Activated CD8-positive, alpha-beta T cell treated with anti-CD3 and anti-CD28 coated beads for 36 hours (primary cell): Measurements from ENCODE around the gene CHST11. TPM values are rescaled to one million over a fixed set of nuclear protein-coding genes. Genes with fewer than 3 reads are reported as not detected.

Source experiments
- ATAC-seq: fragments of 200-7000 bp; cut with Tn5 transposase; one replicate; pipeline ENCODE4 v1.10.0; 2021; ENCODE audit warnings: mild to moderate bottlenecking, moderate library complexity
- CTCF ChIA-PET: fragments of 350-600 bp; sonication (Branson Sonifier 250); formaldehyde crosslinking; loops from one replicate; lab custom pipeline; 2021; ENCODE audit warnings: antibody characterized with exemption; lab: Charles Lee
- POLR2A ChIA-PET: fragments of 350-600 bp; sonication (Branson Sonifier 250); formaldehyde crosslinking; loops from one replicate; lab custom pipeline; 2021; ENCODE audit warnings: antibody characterized with exemption; lab: Charles Lee
- DNase-seq: peaks from one replicate; pipeline ENCODE4 v3.0.0-alpha.2; 2020
- H3K27ac Mint-ChIP-seq: one replicate; pipeline ENCODE4 v1.8.0; 2021; ENCODE audit warnings: mild to moderate bottlenecking, mixed read lengths
- H3K27me3 Mint-ChIP-seq: one replicate; pipeline ENCODE4 v1.8.0; 2021; ENCODE audit warnings: mixed read lengths
- H3K36me3 Mint-ChIP-seq: one replicate; pipeline ENCODE4 v1.8.0; 2021; ENCODE audit warnings: low read depth, mixed read lengths
- H3K4me1 Mint-ChIP-seq: one replicate; pipeline ENCODE4 v1.8.0; 2021; ENCODE audit warnings: low read depth, mixed read lengths
- H3K4me3 Mint-ChIP-seq: one replicate; pipeline ENCODE4 v1.8.0; 2021; ENCODE audit warnings: mild to moderate bottlenecking, moderate library complexity, mixed read lengths
- H3K9me3 Mint-ChIP-seq: one replicate; pipeline ENCODE4 v1.8.0; 2021; ENCODE audit warnings: mixed read lengths
- CTCF ChIP-seq: fragments of 200-600 bp; IDR thresholded peaks from one replicate; pipeline ENCODE4 v1.8.0; 2022; ENCODE audit warnings: antibody characterized with exemption, mild to moderate bottlenecking
- intact Hi-C: fragments of 100-400 bp; cut with micrococcal nuclease; formaldehyde crosslinking; loops from one replicate; pipeline ENCODE4 v1.10.0; 2022
- total RNA-seq, 2 experiments: library from RNA; stranded (reverse); gene quantifications; one replicate each; pipeline ENCODE4 v1.2.3, GENCODE V29; 2021

Gene CHST11
- total RNA-seq, 2 experiments from 2014 or later, result 30.9 to 33.9 TPM

- CTCF ChIA-PET, result interaction anchor here (0.7 kb wide), 1 partner anchor 330 kb away, joined by 3 read pairs; no protein-coding TSS in a partner anchor
- ATAC-seq, result no peak
- intact Hi-C loops, result no loop called here
- POLR2A ChIA-PET, result interaction anchor here (0.8 kb wide), 1 partner anchor 24 kb away, joined by 3 read pairs; no protein-coding TSS in a partner anchor
- Mint-ChIP-seq H3K27me3 (no peaks in the 10 kb centered on the region), H3K9me3 (no peaks in the 10 kb centered on the region), H3K36me3 (no peaks in the 10 kb centered on the region), H3K4me3 (no peak overlapping the region), H3K27ac (no peak overlapping the region), H3K4me1 (peaks cover 39% of the 10 kb centered on the region)
- DNase-seq, result no peak
- TF ChIP-seq CTCF, result no peak
These were observed 255.7 kb downstream of the CHST11 start for GRCh38 chr12:104712477-104712876.

GRCh38 chr12:104712968-104713367, 256.2 kb downstream of the CHST11 start:
- intact Hi-C loops, result no loop called here
- no peak overlapping the region for H3K27ac Mint-ChIP-seq
- CTCF ChIA-PET, result interaction anchor here (1.5 kb wide), 1 partner anchor 109 kb away, joined by 3 read pairs; no protein-coding TSS in a partner anchor
- H3K4me3 Mint-ChIP-seq, result no peak overlapping the region
- H3K36me3 Mint-ChIP-seq, result no peaks in the 10 kb centered on the region
- ATAC-seq, result no peak
- DNase-seq, result no peak
- H3K9me3 Mint-ChIP-seq, result no peaks in the 10 kb centered on the region
- peaks cover 34% of the 10 kb centered on the region for H3K4me1 Mint-ChIP-seq
- H3K27me3 Mint-ChIP-seq, result no peaks in the 10 kb centered on the region
- TF ChIP-seq CTCF, result no peak
- POLR2A ChIA-PET, result interaction anchor here (0.8 to 1.3 kb wide), 2 partner anchors 8 to 25 kb away, joined by 3 to 4 read pairs; no protein-coding TSS in a partner anchor

- Mint-ChIP-seq H3K36me3 (no peaks in the 10 kb centered on the region), H3K9me3 (no peaks in the 10 kb centered on the region), H3K27me3 (no peaks in the 10 kb centered on the region), H3K4me3 (no peak overlapping the region), H3K27ac (no peak overlapping the region), H3K4me1 (peaks cover 33% of the 10 kb centered on the region)
- ATAC-seq (no peak), DNase-seq (no peak)
- no peak for TF ChIP-seq CTCF
- intact Hi-C loops, result no loop called here
- ChIA-PET CTCF (interaction anchor here (1.5 kb wide), 1 partner anchor 110 kb away, joined by 3 read pairs; no protein-coding TSS in a partner anchor), POLR2A (interaction anchor here (1.3 kb wide), 1 partner anchor 9 kb away, joined by 4 read pairs; no protein-coding TSS in a partner anchor)
These were observed 256.7 kb downstream of the CHST11 start for GRCh38 chr12:104713444-104713843.

GRCh38 chr12:104714369-104714768, 257.6 kb downstream of the CHST11 start:
- CTCF ChIA-PET, result interaction anchor here (0.5 to 1.5 kb wide), 2 partner anchors 18 to 111 kb away, joined by 3 read pairs; no protein-coding TSS in a partner anchor
- no peak for TF ChIP-seq CTCF
- Mint-ChIP-seq H3K36me3 (no peaks in the 10 kb centered on the region), H3K9me3 (no peaks in the 10 kb centered on the region), H3K27me3 (no peaks in the 10 kb centered on the region), H3K27ac (peak overlapping the region; percentile 31), H3K4me3 (no peak overlapping the region), H3K4me1 (peaks cover 27% of the 10 kb centered on the region)
- ATAC-seq (no peak), DNase-seq (no peak)
- POLR2A ChIA-PET, result interaction anchor here (0.7 to 1.3 kb wide), 2 partner anchors 10 to 145 kb away, joined by 3 to 4 read pairs; no protein-coding TSS in a partner anchor
- intact Hi-C loops, result no loop called here

GRCh38 chr12:104716172-104716571, 259.4 kb downstream of the CHST11 start:
- ATAC-seq (no peak), DNase-seq (no peak)
- no peak for TF ChIP-seq CTCF
- Mint-ChIP-seq H3K9me3 (no peaks in the 10 kb centered on the region), H3K27ac (no peak overlapping the region), H3K4me1 (peaks cover 38% of the 10 kb centered on the region), H3K4me3 (no peak overlapping the region), H3K27me3 (no peaks in the 10 kb centered on the region), H3K36me3 (no peaks in the 10 kb centered on the region)
- intact Hi-C loops, result no loop called here
- ChIA-PET POLR2A (no interaction called here), CTCF (no interaction called here)
